Caco-2 (cell line): ENCODE results near the gene PPP1R7. TPM values are rescaled to one million over a fixed set of nuclear protein-coding genes. Genes with fewer than 3 reads are reported as not detected.

Experiments used
- BruUV-seq: library from RNA; stranded (reverse); fragments of 400-500 nt; replicated peaks from 2 replicates; lab custom pipeline; 2021; lab: Mats Ljungman, UMichigan
- CTCF ChIA-PET: fragments of 300-600 bp; sonication (Branson Sonifier 250); formaldehyde crosslinking; loops from one replicate; lab custom pipeline; 2022; ENCODE audit warnings: antibody characterized with exemption; lab: Charles Lee
- POLR2A ChIA-PET: fragments of 300-600 bp; sonication (Branson Sonifier 250); formaldehyde crosslinking; loops from one replicate; lab custom pipeline; 2022; ENCODE audit warnings: antibody characterized with exemption; lab: Charles Lee
- DNase-seq, 2 experiments: peaks; one replicate each; pipeline versions ENCODE4 v3.0.0 to v3.0.0-alpha.2; 2020 to 2022
- H3K27me3 ChIP-seq: replicated peaks from 2 replicates; pipeline ENCODE4 v1.6.0; 2011; ENCODE audit warnings: low read length; ENCODE audit not compliant: control insufficient read depth, insufficient read depth
- H3K36me3 ChIP-seq: 2 replicates; pipeline ENCODE4 v1.5.1; 2011; ENCODE audit warnings: low read length; ENCODE audit not compliant: control insufficient read depth, insufficient read depth
- H3K4me1 ChIP-seq: fragments of 250-450 bp; sonication (Bioruptor Pico); 2 replicates; pipeline ENCODE4 v1.5.1; 2020; ENCODE audit warnings: mild to moderate bottlenecking
- H3K4me3 ChIP-seq: 2 replicates; pipeline ENCODE4 v1.5.1; 2011; ENCODE audit warnings: low read depth, mild to moderate bottlenecking, control low read depth, low read length
- H3K9me3 ChIP-seq: fragments of 250-450 bp; sonication (Bioruptor Pico); 2 replicates; pipeline ENCODE4 v1.5.1; 2020; ENCODE audit warnings: mild to moderate bottlenecking, moderate library complexity
- H3K27ac Mint-ChIP-seq: one replicate; pipeline ENCODE4 v1.8.0; 2022; ENCODE audit warnings: mixed read lengths; ENCODE audit not compliant: unreplicated experiment
- H3K27me3 Mint-ChIP-seq: one replicate; pipeline ENCODE4 v1.8.0; 2022; ENCODE audit warnings: mixed read lengths; ENCODE audit not compliant: insufficient read depth, unreplicated experiment
- H3K36me3 Mint-ChIP-seq: one replicate; pipeline ENCODE4 v1.8.0; 2022; ENCODE audit warnings: mild to moderate bottlenecking, mixed read lengths; ENCODE audit not compliant: insufficient read depth, unreplicated experiment
- H3K4me1 Mint-ChIP-seq: one replicate; pipeline ENCODE4 v1.8.0; 2022; ENCODE audit warnings: low read depth, mixed read lengths; ENCODE audit not compliant: unreplicated experiment
- H3K4me3 Mint-ChIP-seq: one replicate; pipeline ENCODE4 v1.8.0; 2022; ENCODE audit warnings: mild to moderate bottlenecking, moderate library complexity, mixed read lengths; ENCODE audit not compliant: unreplicated experiment
- H3K9me3 Mint-ChIP-seq: one replicate; pipeline ENCODE4 v1.8.0; 2022; ENCODE audit warnings: mixed read lengths; ENCODE audit not compliant: unreplicated experiment
- intact Hi-C: fragments of 100-400 bp; cut with micrococcal nuclease; formaldehyde crosslinking; loops from one replicate; pipeline ENCODE4 v1.10.0; 2022; ENCODE audit not compliant: unreplicated experiment
- total RNA-seq: library from RNA; stranded (reverse); gene quantifications from 2 replicates; pipeline ENCODE4 v1.2.3, GENCODE V29; 2022
- TF ChIP-seq, protein P1 (sequence below), 2 experiments: fragments of 200-600 bp in 1 of 2; IDR thresholded peaks; 1 replicate in 1 of 2; 2 replicates in 1 of 2; pipeline versions ENCODE4 v1.5.1 to v1.8.0; 2011 to 2022; ENCODE audit warnings: antibody characterized with exemption in 1 of 2, control low read depth in 1 of 2, inconsistent platforms in 1 of 2, low read depth in 1 of 2, low read length in 1 of 2, mild to moderate bottlenecking in 1 of 2, moderate library complexity in 1 of 2; ENCODE audit not compliant: insufficient read depth in 1 of 2, severe bottlenecking in 1 of 2, unreplicated experiment in 1 of 2

PPP1R7 gene
- total RNA-seq, 1 experiment from 2014 or later, result 32.5 TPM

DNA sequence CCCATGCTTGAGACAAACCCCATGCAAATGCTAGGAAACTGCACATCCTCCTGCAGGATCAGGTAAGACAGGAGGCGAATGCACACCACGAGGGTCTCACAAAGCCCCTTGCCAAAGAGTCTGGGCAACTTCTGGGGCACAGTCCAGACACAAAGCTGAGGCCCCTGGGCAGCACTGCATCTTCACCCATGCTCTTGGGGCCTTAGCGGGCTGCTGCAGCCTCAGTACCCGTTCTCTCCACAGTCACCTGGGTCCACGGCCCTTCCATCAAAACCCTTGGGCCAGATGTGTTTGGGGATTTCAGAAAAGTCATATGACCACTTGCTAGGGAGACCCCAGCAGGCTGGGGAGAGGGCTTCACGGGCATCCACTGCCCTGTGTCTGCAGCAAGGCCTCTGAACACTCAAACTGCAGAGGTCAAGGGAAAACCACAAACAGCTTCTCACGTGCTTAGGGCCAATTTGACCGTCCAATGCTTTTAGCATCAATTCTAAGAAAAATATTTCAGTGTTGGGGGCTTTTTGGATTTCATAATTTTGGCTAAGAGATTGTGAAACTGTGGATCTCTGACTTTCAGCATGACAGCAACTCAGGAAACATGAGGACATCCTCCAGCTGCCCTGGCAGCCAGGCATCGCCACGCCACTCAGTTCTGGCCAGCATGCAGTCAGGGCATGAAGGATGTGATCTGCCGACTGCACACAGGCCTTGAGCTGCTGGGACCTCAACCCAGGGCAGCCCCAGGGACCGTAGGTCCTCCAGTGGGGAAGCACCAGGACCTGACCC lies 21.0 kb upstream of the PPP1R7 start:
- Mint-ChIP-seq H3K27me3 (no peaks in the 10 kb centered on the region), H3K27ac (no peak overlapping the region), H3K4me1 (no peaks in the 10 kb centered on the region), H3K36me3 (no peaks in the 10 kb centered on the region), H3K9me3 (no peaks in the 10 kb centered on the region), H3K4me3 (no peak overlapping the region)
- H3K9me3 ChIP-seq, result no peaks in the 10 kb centered on the region
- no peak overlapping the region for H3K4me3 ChIP-seq
- no peaks in the 10 kb centered on the region for H3K36me3 ChIP-seq
- H3K4me1 ChIP-seq, result no peaks in the 10 kb centered on the region
- ChIA-PET POLR2A (no interaction called here), CTCF (interaction anchor here (0.6 kb wide), 1 partner anchor 1258 kb away, joined by 5 read pairs; no protein-coding TSS in a partner anchor)
- intact Hi-C loops, result no loop called here
- TF ChIP-seq, protein P1, sequence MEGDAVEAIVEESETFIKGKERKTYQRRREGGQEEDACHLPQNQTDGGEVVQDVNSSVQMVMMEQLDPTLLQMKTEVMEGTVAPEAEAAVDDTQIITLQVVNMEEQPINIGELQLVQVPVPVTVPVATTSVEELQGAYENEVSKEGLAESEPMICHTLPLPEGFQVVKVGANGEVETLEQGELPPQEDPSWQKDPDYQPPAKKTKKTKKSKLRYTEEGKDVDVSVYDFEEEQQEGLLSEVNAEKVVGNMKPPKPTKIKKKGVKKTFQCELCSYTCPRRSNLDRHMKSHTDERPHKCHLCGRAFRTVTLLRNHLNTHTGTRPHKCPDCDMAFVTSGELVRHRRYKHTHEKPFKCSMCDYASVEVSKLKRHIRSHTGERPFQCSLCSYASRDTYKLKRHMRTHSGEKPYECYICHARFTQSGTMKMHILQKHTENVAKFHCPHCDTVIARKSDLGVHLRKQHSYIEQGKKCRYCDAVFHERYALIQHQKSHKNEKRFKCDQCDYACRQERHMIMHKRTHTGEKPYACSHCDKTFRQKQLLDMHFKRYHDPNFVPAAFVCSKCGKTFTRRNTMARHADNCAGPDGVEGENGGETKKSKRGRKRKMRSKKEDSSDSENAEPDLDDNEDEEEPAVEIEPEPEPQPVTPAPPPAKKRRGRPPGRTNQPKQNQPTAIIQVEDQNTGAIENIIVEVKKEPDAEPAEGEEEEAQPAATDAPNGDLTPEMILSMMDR (IDR thresholded peaks at IDR 0.05; ENCODE audit: insufficient read depth in 1 of 2, low read depth in 1 of 2, low read length in 1 of 2, severe bottlenecking in 1 of 2, unreplicated experiment in 1 of 2), result no peak
- no TSS peak for BruUV-seq
- H3K27me3 ChIP-seq, result no peaks in the 10 kb centered on the region
- no peak for DNase-seq

DNA sequence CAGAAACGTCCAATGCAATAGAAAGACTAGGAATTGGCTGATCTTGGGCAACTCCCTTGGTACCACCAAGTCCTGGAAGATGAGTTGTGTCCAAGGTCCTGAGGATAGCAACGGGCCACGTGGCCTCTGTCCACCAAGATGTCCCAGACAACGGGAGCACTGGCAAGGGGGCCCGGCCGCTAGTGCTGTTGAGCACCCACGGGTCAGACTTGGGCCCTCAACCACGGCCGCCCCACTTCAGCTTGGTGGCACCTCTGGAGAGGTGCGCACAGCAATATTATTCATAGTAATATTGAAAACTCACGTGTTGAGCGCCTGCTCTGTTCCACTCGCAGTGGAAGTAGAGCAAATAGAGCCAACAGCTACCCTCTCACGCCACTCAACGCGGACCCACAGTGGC lies 20.0 kb upstream of the PPP1R7 start:
- Mint-ChIP-seq H3K27ac (no peak overlapping the region), H3K4me3 (no peak overlapping the region), H3K4me1 (no peaks in the 10 kb centered on the region), H3K27me3 (no peaks in the 10 kb centered on the region), H3K36me3 (no peaks in the 10 kb centered on the region), H3K9me3 (no peaks in the 10 kb centered on the region)
- POLR2A ChIA-PET, result no interaction called here
- intact Hi-C loops, result no loop called here
- Histone ChIP-seq H3K27me3 (no peaks in the 10 kb centered on the region), H3K36me3 (no peaks in the 10 kb centered on the region), H3K4me1 (no peaks in the 10 kb centered on the region), H3K9me3 (no peaks in the 10 kb centered on the region), H3K4me3 (no peak overlapping the region)
- CTCF ChIA-PET, result no interaction called here
- TF ChIP-seq, protein P1 (IDR thresholded peaks at IDR 0.05; ENCODE audit: insufficient read depth in 1 of 2, low read depth in 1 of 2, low read length in 1 of 2, severe bottlenecking in 1 of 2, unreplicated experiment in 1 of 2), result no peak
- no peak for DNase-seq
- no TSS peak for BruUV-seq

DNA sequence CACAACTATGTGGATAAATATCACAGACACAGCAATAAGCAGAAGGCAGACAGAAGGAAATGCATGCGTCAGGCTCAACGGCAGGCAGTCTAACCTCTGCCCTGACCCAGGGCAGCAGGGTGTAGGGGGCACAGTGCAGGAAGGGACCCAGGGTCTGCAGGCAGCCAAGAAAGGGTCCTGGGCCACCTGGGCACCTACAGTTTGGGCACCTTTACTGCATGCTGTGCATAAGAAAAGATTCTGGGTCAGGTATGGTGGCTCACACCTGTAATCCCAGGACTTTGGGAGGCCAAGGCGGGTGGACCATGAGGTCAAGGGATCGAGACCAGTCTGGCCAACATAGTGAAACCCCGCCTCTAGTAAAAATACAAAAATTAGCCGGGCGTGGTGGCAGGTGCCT lies 18.7 kb upstream of the PPP1R7 start:
- Mint-ChIP-seq H3K27ac (no peak overlapping the region), H3K4me1 (no peaks in the 10 kb centered on the region), H3K4me3 (no peak overlapping the region), H3K27me3 (no peaks in the 10 kb centered on the region), H3K36me3 (no peaks in the 10 kb centered on the region), H3K9me3 (no peaks in the 10 kb centered on the region)
- H3K36me3 ChIP-seq, result no peaks in the 10 kb centered on the region
- H3K4me1 ChIP-seq, result no peaks in the 10 kb centered on the region
- H3K9me3 ChIP-seq, result no peaks in the 10 kb centered on the region
- no peaks in the 10 kb centered on the region for H3K27me3 ChIP-seq
- ChIA-PET POLR2A (no interaction called here), CTCF (no interaction called here)
- DNase-seq, result no peak
- intact Hi-C loops, result no loop called here
- BruUV-seq, result no TSS peak
- no peak overlapping the region for H3K4me3 ChIP-seq
- TF ChIP-seq, protein P1 (IDR thresholded peaks at IDR 0.05; ENCODE audit: insufficient read depth in 1 of 2, low read depth in 1 of 2, low read length in 1 of 2, severe bottlenecking in 1 of 2, unreplicated experiment in 1 of 2), result no peak
